GM21528 (cell line): Measurements from ENCODE around the gene OTOG.

Source experiments
- ATAC-seq: cut with Tn5 transposase; IDR thresholded peaks from one replicate; pipeline ENCODE4 v1.9.1; 2021; ENCODE audit warnings: mild to moderate bottlenecking, moderate library complexity; ENCODE audit not compliant: unreplicated experiment, low FRiP score

Gene OTOG

DNA sequence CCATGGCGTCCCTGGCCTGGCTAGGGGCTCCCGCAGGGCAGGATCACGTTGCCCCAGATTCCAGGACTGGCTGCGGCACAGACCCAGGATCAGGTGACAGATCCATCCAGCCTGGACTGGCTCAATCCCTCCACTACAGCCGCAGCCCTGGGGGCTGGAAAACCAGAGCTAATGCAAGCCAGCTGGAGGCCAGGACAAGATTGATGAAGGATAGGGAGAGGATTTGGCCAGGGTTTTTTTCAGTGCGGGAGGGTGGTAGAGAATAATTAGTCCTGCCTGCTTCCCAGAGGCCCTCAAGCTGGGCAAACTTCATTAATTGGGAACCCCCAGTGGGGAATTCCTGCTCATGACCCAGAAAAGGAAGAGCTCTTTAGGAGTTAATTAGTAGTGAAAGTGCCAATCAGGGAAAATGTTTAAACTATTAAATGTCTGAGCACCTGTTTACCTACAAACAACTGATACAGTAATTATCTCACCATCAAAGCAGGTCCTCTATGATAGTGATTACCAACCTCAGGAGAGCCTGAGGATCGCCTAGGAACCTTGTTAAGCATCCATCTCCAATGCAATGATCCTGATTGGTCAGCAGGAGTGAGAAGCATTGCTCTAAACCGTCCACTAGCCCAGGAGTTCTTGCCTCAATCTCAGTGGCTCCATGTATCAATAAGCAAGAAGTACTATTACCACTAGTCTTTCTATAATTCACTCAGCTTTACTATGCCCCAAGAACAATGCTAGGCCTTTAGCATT lies 139.3 kb downstream of the OTOG start:
- no peak for ATAC-seq

- ATAC-seq, result no peak
Measured at GRCh38 chr11:17687946-17688670, 141.0 kb downstream of the OTOG start.

- no peak for ATAC-seq
Measured at GRCh38 chr11:17691550-17691949, 144.5 kb downstream of the OTOG start.

- ATAC-seq, result no peak
Measured at GRCh38 chr11:17691976-17692375, 144.9 kb downstream of the OTOG start.

DNA sequence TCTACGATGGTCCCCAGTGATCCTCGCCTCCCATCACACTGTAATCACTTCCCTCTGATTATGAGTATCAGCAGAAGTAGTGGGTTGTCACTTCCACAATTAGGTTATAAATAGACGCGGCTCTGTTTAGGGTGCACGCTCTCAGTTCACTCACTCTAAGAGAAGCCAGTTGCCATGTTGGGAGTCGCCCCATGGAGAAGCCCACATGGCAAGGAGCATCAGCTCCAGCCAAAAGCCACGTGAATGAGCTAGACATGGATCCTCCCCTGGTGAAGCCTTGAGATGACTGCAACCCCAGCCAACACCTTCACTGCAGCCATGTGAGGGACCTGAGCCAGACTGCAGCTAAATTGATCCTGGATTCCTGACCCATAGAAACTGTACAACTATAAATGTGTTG lies 145.9 kb downstream of the OTOG start:
- no peak for ATAC-seq

GRCh38 chr11:17693531-17693930 lies 146.5 kb downstream of the OTOG start:
- ATAC-seq, result no peak

GRCh38 chr11:17694494-17695110 lies 147.5 kb downstream of the OTOG start:
- no peak for ATAC-seq

- no peak for ATAC-seq
Measured at GRCh38 chr11:17695454-17696441, 148.7 kb downstream of the OTOG start.

DNA sequence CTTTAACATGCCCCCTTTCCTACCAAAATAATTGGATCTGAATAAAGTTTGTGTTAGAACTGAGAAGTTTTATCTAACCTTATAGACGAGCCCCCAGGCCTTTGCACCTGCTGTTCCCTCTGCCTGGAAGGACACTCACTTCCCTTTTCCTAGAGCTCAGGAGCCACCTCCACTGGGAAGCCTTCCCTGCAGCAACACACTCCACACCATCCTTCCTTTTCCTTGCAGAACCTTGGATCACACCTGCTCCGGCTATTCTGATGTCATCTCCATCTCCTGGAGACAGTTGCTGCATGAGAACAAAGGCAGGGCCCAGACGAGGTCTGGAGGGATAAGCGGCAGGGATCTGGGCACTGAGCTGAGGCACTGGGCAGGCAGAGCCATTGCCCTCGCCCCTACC lies 149.7 kb downstream of the OTOG start:
- no peak for ATAC-seq
